SU-DHL-6 (cell line): ENCODE results near the gene KLHL22.
A peak's percentile ranks its signal among the peaks of the same experiment; 100 is the strongest.
"Not testable (repeated sequence)": the region's sequence is repeated elsewhere in the genome, so short reads cannot be mapped to it uniquely, and the experiment has no call there.

Experiments used
- H2AFZ ChIP-seq: fragments of 200-600 bp; sonication (generic); 2 replicates; pipeline ENCODE4 v1.6.1; 2014; ENCODE audit warnings: low read depth, mild to moderate bottlenecking, moderate library complexity, mixed read lengths, antibody characterized with exemption, low read length; ENCODE audit not compliant: severe bottlenecking
- H3F3A ChIP-seq: fragments of 200-600 bp; shearing (Covaris generic); 2 replicates; pipeline ENCODE4 v1.6.0; 2016; ENCODE audit warnings: antibody characterized with exemption, mild to moderate bottlenecking; ENCODE audit not compliant: insufficient read depth
- H3K27ac ChIP-seq: fragments of 200-600 bp; sonication (generic); 2 replicates; pipeline ENCODE4 v1.5.1; 2016; ENCODE audit warnings: low read depth, mild to moderate bottlenecking, low read length, moderate library complexity, mixed read lengths
- H3K27me3 ChIP-seq: fragments of 200-600 bp; sonication (generic), shearing (Covaris generic); 2 replicates; pipeline ENCODE4 v1.6.0; 2014; ENCODE audit warnings: mild to moderate bottlenecking, low read length
- H3K36me3 ChIP-seq: fragments of 200-600 bp; sonication (generic); 2 replicates; pipeline ENCODE4 v1.6.1; 2014; ENCODE audit warnings: mild to moderate bottlenecking, low read length, mixed read lengths
- H3K4me2 ChIP-seq: fragments of 300-600, 200-600 bp; shearing (Covaris generic), sonication (generic); 2 replicates; pipeline ENCODE4 v1.6.0; 2014; ENCODE audit warnings: low read length, low read depth, mild to moderate bottlenecking; ENCODE audit not compliant: poor library complexity, severe bottlenecking
- H3K4me3 ChIP-seq: fragments of 200-600 bp; sonication (generic); 2 replicates; pipeline ENCODE4 v1.5.1; 2014; ENCODE audit warnings: antibody characterized with exemption, low read length, mild to moderate bottlenecking, mixed read lengths; ENCODE audit not compliant: insufficient read depth, poor library complexity, severe bottlenecking
- H3K79me2 ChIP-seq: fragments of 200-600 bp; sonication (generic); 2 replicates; pipeline ENCODE4 v1.6.1; 2014; ENCODE audit warnings: mild to moderate bottlenecking, low read length, moderate library complexity; ENCODE audit not compliant: insufficient read depth
- H3K9ac ChIP-seq: fragments of 200-600 bp; sonication (generic); 2 replicates; pipeline ENCODE4 v1.7.0; 2014; ENCODE audit warnings: mild to moderate bottlenecking, low read length
- H3K9me2 ChIP-seq: fragments of 200-600 bp; sonication (generic); replicated peaks from 2 replicates; pipeline ENCODE4 v1.6.1; 2014; ENCODE audit warnings: low read length; ENCODE audit not compliant: insufficient read depth
- H3K9me3 ChIP-seq: fragments of 200-600 bp; sonication (generic); 2 replicates; pipeline ENCODE4 v1.6.1; 2014; ENCODE audit warnings: low read length, mixed read lengths; ENCODE audit not compliant: insufficient read depth
- H4K20me1 ChIP-seq: fragments of 200-600 bp; sonication (generic); 2 replicates; pipeline ENCODE4 v1.6.1; 2014; ENCODE audit warnings: low read depth, mild to moderate bottlenecking, antibody characterized with exemption, low read length, moderate library complexity, mixed read lengths
- CTCF ChIP-seq: fragments of 200-600 bp; sonication (generic); IDR thresholded peaks from one replicate; pipeline ENCODE4 v1.5.1; 2017; ENCODE audit warnings: antibody characterized with exemption, mild to moderate bottlenecking, low read length, moderate library complexity; ENCODE audit not compliant: insufficient read depth, poor library complexity, severe bottlenecking
- EZH2phosphoT487 ChIP-seq: fragments of 200-600 bp; sonication (generic), shearing (Covaris generic); conservative IDR thresholded peaks from 2 replicates; pipeline ENCODE4 v1.6.1; 2018; ENCODE audit warnings: mild to moderate bottlenecking, antibody characterized with exemption, low read length, moderate library complexity, mixed read lengths

KLHL22 gene

GRCh38 chr22:20494978-20495860 lies at the start of gene KLHL22:
Gene KLHL22 (minus strand): TSS chr22:20495795. CDS start chr22:20489211, 6,584 bp downstream.
- Histone ChIP-seq H3K9me2 (no peaks in the 10 kb centered on the region), H3K36me3 (no peaks in the 10 kb centered on the region), H3K27ac (peak within 1 kb of the TSS; percentile 44), H3K79me2 (no peaks in the 10 kb centered on the region; the same call in 1 of the 2 replicates), H3F3A (no peaks in the 10 kb centered on the region), H3K4me2 (peak within 1 kb of the TSS; percentile 90), H3K9ac (peak within 1 kb of the TSS; percentile 70), H3K27me3 (no peaks in the 10 kb centered on the region), H4K20me1 (no peaks in the 10 kb centered on the region), H3K9me3 (no peaks in the 10 kb centered on the region), H3K4me3 (peak within 1 kb of the TSS; percentile 62), H2AFZ (peak within 1 kb of the TSS; percentile 48)
- no peak for TF ChIP-seq CTCF

- H3K9me2 ChIP-seq, H3K4me2 ChIP-seq, H3K36me3 ChIP-seq, H3K79me2 ChIP-seq, H3F3A ChIP-seq, H3K4me3 ChIP-seq, H3K27ac ChIP-seq, H3K27me3 ChIP-seq, H3K9me3 ChIP-seq, H3K9ac ChIP-seq, H4K20me1 ChIP-seq, H2AFZ ChIP-seq: not testable (repeated sequence)
Observed at GRCh38 chr22:20545318-20545634, 49.7 kb upstream of the KLHL22 start.

GRCh38 chr22:20542736-20543135 lies 47.1 kb upstream of the KLHL22 start:
- H3K9me2 ChIP-seq: no peaks in the 10 kb centered on the region
- no peak overlapping the region for H2AFZ ChIP-seq
- H3K27ac ChIP-seq: no peak overlapping the region
- H3K79me2 ChIP-seq: no peaks in the 10 kb centered on the region
- no peaks in the 10 kb centered on the region for H4K20me1 ChIP-seq
- no peak overlapping the region for H3K9ac ChIP-seq
- H3K4me3 ChIP-seq: no peak overlapping the region
- no peak for TF ChIP-seq CTCF
- no peak for TF ChIP-seq EZH2phosphoT487
- H3K27me3 ChIP-seq: no peaks in the 10 kb centered on the region
- H3F3A ChIP-seq: no peaks in the 10 kb centered on the region
- no peak overlapping the region for H3K4me2 ChIP-seq
- H3K36me3 ChIP-seq: no peaks in the 10 kb centered on the region
- no peaks in the 10 kb centered on the region for H3K9me3 ChIP-seq

- Histone ChIP-seq H3K27me3 (no peaks in the 10 kb centered on the region), H3K79me2 (no peaks in the 10 kb centered on the region), H3K4me3 (no peak overlapping the region)
Observed at GRCh38 chr22:20542055-20542454, 46.5 kb upstream of the KLHL22 start.

GRCh38 chr22:20538875-20539274 lies 43.3 kb upstream of the KLHL22 start:
- not testable (repeated sequence) for H3K27me3 ChIP-seq, H3K36me3 ChIP-seq, H3F3A ChIP-seq, H4K20me1 ChIP-seq, H3K9me3 ChIP-seq, H2AFZ ChIP-seq, H3K27ac ChIP-seq, H3K9me2 ChIP-seq, H3K9ac ChIP-seq, H3K4me2 ChIP-seq, H3K4me3 ChIP-seq, H3K79me2 ChIP-seq

More at GRCh38 chr22:20542055-20542454, 46.5 kb upstream of the KLHL22 start:
- no peak overlapping the region for H3K9ac ChIP-seq
- TF ChIP-seq EZH2phosphoT487: no peak
- TF ChIP-seq CTCF: no peak
- H3K36me3 ChIP-seq: no peaks in the 10 kb centered on the region
- no peak overlapping the region for H3K4me2 ChIP-seq
- H3K9me2 ChIP-seq: no peaks in the 10 kb centered on the region
- no peaks in the 10 kb centered on the region for H3K9me3 ChIP-seq
- no peaks in the 10 kb centered on the region for H4K20me1 ChIP-seq
- H3K27ac ChIP-seq: no peak overlapping the region
- H3F3A ChIP-seq: no peaks in the 10 kb centered on the region
- H2AFZ ChIP-seq: no peak overlapping the region
